A549 (cell line): Measurements from ENCODE around the gene RASL11B. TPM values are rescaled to one million over a fixed set of nuclear protein-coding genes. Genes with fewer than 3 reads are reported as not detected.

ENCODE experiments used
- ATAC-seq, 2 experiments: fragments of 200-7000 bp in 1 of 2; fragments of >200 bp in 1 of 2; cut with Nextera tagmentation in 1 of 2; cut with Tn5 transposase in 1 of 2; 3 replicates each; pipeline versions ENCODE4 v1.8.0 to v1.9.1; 2018 to 2020; ENCODE audit warnings: mild to moderate bottlenecking in 1 of 2, moderate library complexity in 1 of 2
- CTCF ChIA-PET: fragments of 300-600 bp; sonication (Branson Sonifier 250); formaldehyde crosslinking; extraction: SDS; loops from one replicate; lab custom pipeline; 2021; ENCODE audit warnings: antibody characterized with exemption, inconsistent platforms; lab: Yijun Ruan, JAX
- POLR2A ChIA-PET: fragments of 350-600 bp; formaldehyde crosslinking; extraction: SDS; loops from one replicate; lab custom pipeline; 2021; ENCODE audit warnings: antibody characterized with exemption, inconsistent platforms; lab: Yijun Ruan, JAX
- DNase-seq, 2 experiments: peaks; one replicate each; pipeline versions ENCODE4 v3.0.0 to v3.0.0-alpha.2; 2011 to 2016; ENCODE audit warnings: low read depth in 1 of 2, low spot score in 1 of 2
- FAIRE-seq: peaks from 2 replicates; lab custom pipeline; 2011; peaks lifted over from hg19 to GRCh38; lab: Jason Lieb, UNC
- H3K27ac ChIP-seq, 2 experiments: fragments of >200 bp; sonication (Bioruptor Twin); formaldehyde crosslinking; 3 replicates each; pipeline ENCODE4 v1.5.1; 2016 to 2017
- H3K4me1 ChIP-seq: fragments of >200 bp; sonication (Bioruptor Twin); formaldehyde crosslinking; 3 replicates; pipeline ENCODE4 v1.6.1; 2016
- H3K4me2 ChIP-seq: fragments of >200 bp; sonication (Bioruptor Twin); formaldehyde crosslinking; 3 replicates; pipeline ENCODE4 v1.6.1; 2016
- H3K4me3 ChIP-seq: fragments of >200 bp; sonication (Bioruptor Twin); formaldehyde crosslinking; 3 replicates; pipeline ENCODE4 v1.5.1; 2016
- H3K9me3 ChIP-seq: fragments of >200 bp; sonication (Bioruptor Twin); formaldehyde crosslinking; 3 replicates; pipeline ENCODE4 v1.6.1; 2016
- CBX2 ChIP-seq: fragments of 200-600 bp; sonication (generic); IDR thresholded peaks from 2 replicates; pipeline ENCODE4 v1.6.1; 2016; ENCODE audit warnings: low read depth, mild to moderate bottlenecking, borderline replicate concordance
- CBX8 ChIP-seq: fragments of 200-600 bp; sonication (generic); IDR thresholded peaks from 2 replicates; pipeline ENCODE4 v1.6.1; 2016
- CHD2 ChIP-seq: fragments of 150-350 bp; IDR thresholded peaks from 2 replicates; pipeline ENCODE4 v1.6.1; 2014; ENCODE audit warnings: low read length; ENCODE audit not compliant: partially characterized antibody
- CTCF ChIP-seq: fragments of >200 bp; sonication (Bioruptor Twin); formaldehyde crosslinking; IDR thresholded peaks from 3 replicates; pipeline ENCODE4 v1.5.1; 2016
- EHF ChIP-seq: fragments of 250-450 bp; sonication (Bioruptor Pico); IDR thresholded peaks from 2 replicates; pipeline ENCODE4 v1.5.0; 2020; ENCODE audit warnings: mild to moderate bottlenecking
- EHMT2 ChIP-seq: fragments of 200-600 bp; sonication (generic); IDR thresholded peaks from 2 replicates; pipeline ENCODE4 v1.6.1; 2016; ENCODE audit warnings: antibody characterized with exemption, low read depth, mild to moderate bottlenecking, moderate library complexity
- ELK1 ChIP-seq: fragments of 150-350 bp; IDR thresholded peaks from 2 replicates; pipeline ENCODE4 v1.6.1; 2014; ENCODE audit warnings: low read depth, mild to moderate bottlenecking, low read length
- EP300 ChIP-seq, 2 experiments: fragments of >200 bp; sonication (Bioruptor Twin); formaldehyde crosslinking; IDR thresholded peaks; 2 replicates in 1 of 2; 3 replicates in 1 of 2; pipeline ENCODE4 v1.6.1; 2016 to 2017
- ESRRA ChIP-seq: fragments of 150-350 bp; IDR thresholded peaks from 2 replicates; pipeline ENCODE4 v1.6.1; 2014; ENCODE audit warnings: mild to moderate bottlenecking, low read length, borderline replicate concordance
- FOSL2 ChIP-seq, 2 experiments: fragments of 450-650 bp in 1 of 2; fragments of >200 bp in 1 of 2; sonication (Bioruptor Twin) in 1 of 2; formaldehyde crosslinking; IDR thresholded peaks; 2 replicates each; pipeline versions ENCODE4 v1.5.0 to v1.6.1; 2016 to 2020; ENCODE audit warnings: mild to moderate bottlenecking in 1 of 2, moderate library complexity in 1 of 2
- FOXS1 ChIP-seq: fragments of 250-450 bp; sonication (Bioruptor Pico); IDR thresholded peaks from 2 replicates; pipeline ENCODE4 v1.5.0; 2020; ENCODE audit warnings: mild to moderate bottlenecking, moderate library complexity
- HDAC2 ChIP-seq: fragments of 200-600 bp; sonication (generic); IDR thresholded peaks from 2 replicates; pipeline ENCODE4 v1.6.1; 2016
- HEYL ChIP-seq: fragments of 250-450 bp; sonication (Bioruptor Pico); IDR thresholded peaks from 2 replicates; pipeline ENCODE4 v1.8.0; 2021; ENCODE audit warnings: mild to moderate bottlenecking, moderate library complexity
- HMGXB4 ChIP-seq: fragments of 250-450 bp; sonication (Bioruptor Pico); IDR thresholded peaks from 2 replicates; pipeline ENCODE4 v1.5.0; 2021; ENCODE audit warnings: mild to moderate bottlenecking, moderate library complexity, borderline replicate concordance
- MAFK ChIP-seq: fragments of 450-650 bp; IDR thresholded peaks from 2 replicates; pipeline ENCODE4 v1.6.1; 2014; ENCODE audit not compliant: partially characterized antibody
- MAX ChIP-seq: IDR thresholded peaks from 2 replicates; pipeline ENCODE4 v1.6.1; 2012
- MYC ChIP-seq: IDR thresholded peaks from 2 replicates; pipeline ENCODE4 v1.6.1; 2012; ENCODE audit warnings: mild to moderate bottlenecking, inconsistent platforms, low read length, improper control_type of control experiment, borderline replicate concordance
- NFE2L2 ChIP-seq: fragments of 150-350 bp; conservative IDR thresholded peaks from 2 replicates; pipeline ENCODE4 v1.6.1; 2014; ENCODE audit warnings: low read length
- NPAS2 ChIP-seq: fragments of 250-450 bp; sonication (Bioruptor Pico); IDR thresholded peaks from 2 replicates; pipeline ENCODE4 v1.8.0; 2022; ENCODE audit warnings: mild to moderate bottlenecking, moderate library complexity, borderline replicate concordance
- NR3C1 ChIP-seq: fragments of >200 bp; sonication (Bioruptor Twin); formaldehyde crosslinking; IDR thresholded peaks from 3 replicates; pipeline ENCODE4 v1.6.1; 2017
- POLR2A ChIP-seq: IDR thresholded peaks from 2 replicates; pipeline ENCODE4 v1.6.1; 2012; ENCODE audit warnings: mild to moderate bottlenecking, low read length
- RARB ChIP-seq: fragments of 250-450 bp; sonication (Bioruptor Pico); IDR thresholded peaks from 2 replicates; pipeline ENCODE4 v1.8.0; 2021; ENCODE audit warnings: mild to moderate bottlenecking, moderate library complexity
- RCOR1 ChIP-seq: fragments of 150-350 bp; IDR thresholded peaks from 2 replicates; pipeline ENCODE4 v1.6.1; 2014; ENCODE audit warnings: antibody characterized with exemption, low read length, low read depth
- RNF2 ChIP-seq: fragments of 200-600 bp; sonication (generic); IDR thresholded peaks from 2 replicates; pipeline ENCODE4 v1.6.1; 2016; ENCODE audit warnings: low read depth, mild to moderate bottlenecking, antibody characterized with exemption, moderate library complexity, borderline replicate concordance
- SMC3 ChIP-seq: fragments of >200 bp; sonication (Bioruptor Twin); formaldehyde crosslinking; IDR thresholded peaks from 3 replicates; pipeline ENCODE4 v1.6.1; 2018; ENCODE audit warnings: inconsistent platforms
- TFCP2L1 ChIP-seq: fragments of 250-450 bp; sonication (Bioruptor Pico); IDR thresholded peaks from 2 replicates; pipeline ENCODE4 v1.5.0; 2021; ENCODE audit warnings: mild to moderate bottlenecking
- WGBS: methylation state at CpG from one replicate; pipeline ENCODE4 v1.1.6; 2017; ENCODE audit errors: missing lambda C conversion rate; 5-methylcytosine and 5-hydroxymethylcytosine counted together
- polyA plus RNA-seq, 4 experiments: library from polyadenylated mRNA; depleted of rRNA in 3 of 4; stranded (reverse); fragments of >200 nt; fragmentation: RNase III in 1 of 4; extraction: RNeasy Plus Mini Kit Qiagen cat#74134 plus additional on column Dnase treatment in 1 of 4; gene quantifications; 2 replicates in 3 of 4; 3 replicates in 1 of 4; pipeline ENCODE4 v1.2.3, GENCODE V29; 2011 to 2017

RASL11B gene
- polyA plus RNA-seq, 2 of the 4 experiments (the other 2 are of a cell fraction) = 0.04 to 0.05 TPM

GRCh38 chr4:52870225-52870624, 8.1 kb downstream of the RASL11B start:
- H3K4me2 ChIP-seq = no peak overlapping the region
- no peaks in the 10 kb centered on the region for H3K9me3 ChIP-seq
- no peak overlapping the region for H3K4me3 ChIP-seq
- no peak for ATAC-seq
- TF ChIP-seq NR3C1 (no peak), FOXS1 (no peak), CBX2 (no peak), MAX (no peak), CBX8 (no peak), MAFK (no peak), CTCF (no peak), HDAC2 (no peak), RCOR1 (no peak), MYC (no peak), ESRRA (no peak), RARB (no peak), TFCP2L1 (CRISPR knock-in tag) (no peak), HEYL (CRISPR knock-in tag) (no peak), CHD2 (no peak), ELK1 (no peak), EHF (CRISPR knock-in tag) (no peak)
- TF ChIP-seq, all 56 proteins: peak for 0
- DNase-seq (no peak), FAIRE-seq (no peak)
- no peak overlapping the region for H3K27ac ChIP-seq
- 56% methylated on average over 3 of the region's 4 CpGs for WGBS
- CTCF ChIA-PET = no interaction called here
- POLR2A ChIA-PET = no interaction called here
- H3K4me1 ChIP-seq = no peaks in the 10 kb centered on the region

GRCh38 chr4:52873191-52873590, 11.1 kb downstream of the RASL11B start:
- CTCF ChIA-PET = no interaction called here

More at GRCh38 chr4:52873191-52873590, 11.1 kb downstream of the RASL11B start:
- Histone ChIP-seq H3K4me2 (no peak overlapping the region), H3K9me3 (no peaks in the 10 kb centered on the region), H3K27ac (no peak overlapping the region)
- DNase-seq = no peak
- WGBS = 89% methylated on average over 1 of the region's 1 CpG
- no peak for FAIRE-seq
- no peak for TF ChIP-seq POLR2A
- TF ChIP-seq NPAS2 (CRISPR knock-in tag) = no peak
- no peak for TF ChIP-seq SMC3
- no peak for TF ChIP-seq CBX8
- TF ChIP-seq HEYL (CRISPR knock-in tag) = no peak
- TF ChIP-seq EP300 (IDR thresholded peaks at IDR 0.05) = no peak
- TF ChIP-seq NFE2L2 = no peak
- TF ChIP-seq EHMT2 = no peak
- no peak for TF ChIP-seq HDAC2
- TF ChIP-seq FOSL2 (IDR thresholded peaks at IDR 0.05) = no peak
- no peak for TF ChIP-seq FOSL2 (CRISPR knock-in tag; IDR thresholded peaks at IDR 0.05)
- TF ChIP-seq RNF2 = no peak
- TF ChIP-seq RARB = no peak
- no peak for TF ChIP-seq TFCP2L1 (CRISPR knock-in tag)
- no peak for TF ChIP-seq HMGXB4 (CRISPR knock-in tag)
- TF ChIP-seq, all 56 proteins: peak for 0
- H3K4me1 ChIP-seq = no peaks in the 10 kb centered on the region
- no peak overlapping the region for H3K4me3 ChIP-seq
- POLR2A ChIA-PET = no interaction called here
- ATAC-seq = no peak
